ENCODE data around the gene AGBL3.

AGBL3 gene

GRCh38 chr7:135074531-135074930 lies 88.2 kb downstream of the AGBL3 start:
- Mint-ChIP-seq H3K27me3 (no peaks in the 10 kb centered on the region), H3K4me1 (ENCODE audit: low read depth) (no peaks in the 10 kb centered on the region), H3K36me3 (ENCODE audit: low read depth) (no peaks in the 10 kb centered on the region), H3K9me3 (no peaks in the 10 kb centered on the region), H3K4me3 (no peak overlapping the region), H3K27ac (no peak overlapping the region)
- intact Hi-C loops (cut with micrococcal nuclease) = no loop called here

- Mint-ChIP-seq H3K27ac (no peak overlapping the region), H3K36me3 (ENCODE audit: low read depth) (no peaks in the 10 kb centered on the region), H3K4me1 (ENCODE audit: low read depth) (no peaks in the 10 kb centered on the region), H3K27me3 (no peaks in the 10 kb centered on the region), H3K9me3 (no peaks in the 10 kb centered on the region), H3K4me3 (no peak overlapping the region)
- intact Hi-C loops (cut with micrococcal nuclease) = no loop called here
These were observed 89.4 kb downstream of the AGBL3 start for GRCh38 chr7:135075716-135076115.

GRCh38 chr7:135076882-135077281 lies 90.6 kb downstream of the AGBL3 start:
- Mint-ChIP-seq H3K27ac (no peak overlapping the region), H3K4me3 (no peak overlapping the region), H3K36me3 (ENCODE audit: low read depth) (no peaks in the 10 kb centered on the region), H3K27me3 (no peaks in the 10 kb centered on the region), H3K9me3 (no peaks in the 10 kb centered on the region), H3K4me1 (ENCODE audit: low read depth) (no peaks in the 10 kb centered on the region)
- intact Hi-C loops (cut with micrococcal nuclease) = no loop called here

GRCh38 chr7:135077642-135078041 lies 91.3 kb downstream of the AGBL3 start:
- H3K27ac Mint-ChIP-seq = no peak overlapping the region

GRCh38 chr7:135078051-135078450 lies 91.7 kb downstream of the AGBL3 start:
- Mint-ChIP-seq H3K27me3 (no peaks in the 10 kb centered on the region), H3K9me3 (no peaks in the 10 kb centered on the region), H3K36me3 (ENCODE audit: low read depth) (no peaks in the 10 kb centered on the region), H3K4me3 (no peak overlapping the region), H3K27ac (no peak overlapping the region), H3K4me1 (ENCODE audit: low read depth) (no peaks in the 10 kb centered on the region)
- intact Hi-C loops (cut with micrococcal nuclease) = no loop called here

More at GRCh38 chr7:135077642-135078041, 91.3 kb downstream of the AGBL3 start:
- no peaks in the 10 kb centered on the region for H3K4me1 Mint-ChIP-seq (ENCODE audit: low read depth)
- no peaks in the 10 kb centered on the region for H3K9me3 Mint-ChIP-seq
- H3K36me3 Mint-ChIP-seq (ENCODE audit: low read depth) = no peaks in the 10 kb centered on the region
- intact Hi-C loops (cut with micrococcal nuclease) = no loop called here
- no peaks in the 10 kb centered on the region for H3K27me3 Mint-ChIP-seq
- no peak overlapping the region for H3K4me3 Mint-ChIP-seq

GRCh38 chr7:135079068-135079467 lies 92.8 kb downstream of the AGBL3 start:
- Mint-ChIP-seq H3K27me3 (no peaks in the 10 kb centered on the region), H3K4me1 (ENCODE audit: low read depth) (no peaks in the 10 kb centered on the region), H3K27ac (no peak overlapping the region), H3K4me3 (no peak overlapping the region), H3K36me3 (ENCODE audit: low read depth) (no peaks in the 10 kb centered on the region), H3K9me3 (no peaks in the 10 kb centered on the region)
- intact Hi-C loops (cut with micrococcal nuclease) = no loop called here

GRCh38 chr7:135083005-135083404 lies 96.7 kb downstream of the AGBL3 start:
- Mint-ChIP-seq H3K4me3 (no peak overlapping the region), H3K36me3 (ENCODE audit: low read depth) (no peaks in the 10 kb centered on the region), H3K27me3 (no peaks in the 10 kb centered on the region), H3K9me3 (peaks cover 15% of the 10 kb centered on the region), H3K4me1 (ENCODE audit: low read depth) (no peaks in the 10 kb centered on the region), H3K27ac (no peak overlapping the region)
- intact Hi-C loops (cut with micrococcal nuclease) = no loop called here

- Mint-ChIP-seq H3K4me1 (ENCODE audit: low read depth) (no peaks in the 10 kb centered on the region), H3K27ac (no peak overlapping the region), H3K36me3 (ENCODE audit: low read depth) (no peaks in the 10 kb centered on the region), H3K4me3 (no peak overlapping the region), H3K27me3 (no peaks in the 10 kb centered on the region), H3K9me3 (peaks cover 52% of the 10 kb centered on the region)
- intact Hi-C loops (cut with micrococcal nuclease) = no loop called here
These were observed 102.3 kb downstream of the AGBL3 start for GRCh38 chr7:135088566-135088965.

GRCh38 chr7:135091717-135092116 lies 105.4 kb downstream of the AGBL3 start:
- H3K27ac Mint-ChIP-seq = no peak overlapping the region
- H3K36me3 Mint-ChIP-seq (ENCODE audit: low read depth) = no peaks in the 10 kb centered on the region
- H3K27me3 Mint-ChIP-seq = no peaks in the 10 kb centered on the region
- intact Hi-C loops (cut with micrococcal nuclease) = no loop called here
- no peak overlapping the region for H3K4me3 Mint-ChIP-seq
- peaks cover 50% of the 10 kb centered on the region for H3K9me3 Mint-ChIP-seq
- H3K4me1 Mint-ChIP-seq (ENCODE audit: low read depth) = no peaks in the 10 kb centered on the region

GRCh38 chr7:135094472-135095237 lies 108.3 kb downstream of the AGBL3 start:
- Mint-ChIP-seq H3K27ac (no peak overlapping the region), H3K4me1 (ENCODE audit: low read depth) (no peaks in the 10 kb centered on the region), H3K36me3 (ENCODE audit: low read depth) (no peaks in the 10 kb centered on the region), H3K9me3 (peaks cover 20% of the 10 kb centered on the region), H3K27me3 (no peaks in the 10 kb centered on the region), H3K4me3 (no peak overlapping the region)
- intact Hi-C loops (cut with micrococcal nuclease) = no loop called here

- Mint-ChIP-seq H3K27ac (no peak overlapping the region), H3K27me3 (no peaks in the 10 kb centered on the region), H3K9me3 (peaks cover 13% of the 10 kb centered on the region), H3K36me3 (ENCODE audit: low read depth) (no peaks in the 10 kb centered on the region), H3K4me3 (no peak overlapping the region), H3K4me1 (ENCODE audit: low read depth) (no peaks in the 10 kb centered on the region)
- intact Hi-C loops (cut with micrococcal nuclease) = no loop called here
These were observed 109.1 kb downstream of the AGBL3 start for GRCh38 chr7:135095450-135095849.

- intact Hi-C loops (cut with micrococcal nuclease) = no loop called here
- H3K9me3 Mint-ChIP-seq = peaks cover 9% of the 10 kb centered on the region
- H3K4me3 Mint-ChIP-seq = no peak overlapping the region
- H3K27me3 Mint-ChIP-seq = no peaks in the 10 kb centered on the region
- no peaks in the 10 kb centered on the region for H3K4me1 Mint-ChIP-seq (ENCODE audit: low read depth)
- H3K36me3 Mint-ChIP-seq (ENCODE audit: low read depth) = no peaks in the 10 kb centered on the region
- H3K27ac Mint-ChIP-seq = no peak overlapping the region
These were observed 112.1 kb downstream of the AGBL3 start for GRCh38 chr7:135098391-135098790.

- Mint-ChIP-seq H3K4me3 (no peak overlapping the region), H3K27me3 (no peaks in the 10 kb centered on the region), H3K9me3 (peaks cover 9% of the 10 kb centered on the region)
These were observed 114.5 kb downstream of the AGBL3 start for GRCh38 chr7:135100856-135101255.

GRCh38 chr7:135102372-135102771 lies 116.1 kb downstream of the AGBL3 start:
- no peak overlapping the region for H3K4me3 Mint-ChIP-seq
- intact Hi-C loops (cut with micrococcal nuclease) = no loop called here
- peaks cover 9% of the 10 kb centered on the region for H3K9me3 Mint-ChIP-seq
- no peaks in the 10 kb centered on the region for H3K36me3 Mint-ChIP-seq (ENCODE audit: low read depth)
- H3K27me3 Mint-ChIP-seq = no peaks in the 10 kb centered on the region
- H3K27ac Mint-ChIP-seq = no peak overlapping the region
- H3K4me1 Mint-ChIP-seq (ENCODE audit: low read depth) = no peaks in the 10 kb centered on the region

More at GRCh38 chr7:135100856-135101255, 114.5 kb downstream of the AGBL3 start:
- Mint-ChIP-seq H3K27ac (no peak overlapping the region), H3K36me3 (ENCODE audit: low read depth) (no peaks in the 10 kb centered on the region), H3K4me1 (ENCODE audit: low read depth) (no peaks in the 10 kb centered on the region)
- intact Hi-C loops (cut with micrococcal nuclease) = no loop called here

- Mint-ChIP-seq H3K27ac (no peak overlapping the region), H3K27me3 (no peaks in the 10 kb centered on the region), H3K9me3 (no peaks in the 10 kb centered on the region), H3K4me1 (ENCODE audit: low read depth) (no peaks in the 10 kb centered on the region), H3K36me3 (ENCODE audit: low read depth) (no peaks in the 10 kb centered on the region), H3K4me3 (no peak overlapping the region)
- intact Hi-C loops (cut with micrococcal nuclease) = no loop called here
These were observed 123.3 kb downstream of the AGBL3 start for GRCh38 chr7:135109562-135109961.
